ENCODE measurements around the gene FLOT1.

DNA sequence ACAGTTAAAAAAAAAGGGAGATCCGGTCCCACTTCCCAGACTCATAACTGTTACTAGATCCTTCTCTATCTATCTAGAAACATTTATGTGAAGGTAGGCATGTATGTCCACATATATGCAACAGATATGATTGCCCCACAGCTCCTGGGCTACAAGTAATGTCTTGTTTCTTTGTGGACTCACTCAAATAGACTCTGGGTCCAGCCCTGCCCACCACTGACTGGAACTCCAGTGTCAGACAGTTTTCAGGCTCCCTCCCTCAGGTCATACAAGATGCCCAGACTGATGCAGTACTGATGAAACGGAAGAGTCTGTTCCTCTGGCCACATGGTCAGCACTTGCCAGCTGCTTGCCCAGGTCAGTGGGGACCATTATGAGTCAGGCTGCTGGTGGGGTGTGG lies 32.6 kb upstream of the FLOT1 start:
- TF ChIP-seq, protein P1, sequence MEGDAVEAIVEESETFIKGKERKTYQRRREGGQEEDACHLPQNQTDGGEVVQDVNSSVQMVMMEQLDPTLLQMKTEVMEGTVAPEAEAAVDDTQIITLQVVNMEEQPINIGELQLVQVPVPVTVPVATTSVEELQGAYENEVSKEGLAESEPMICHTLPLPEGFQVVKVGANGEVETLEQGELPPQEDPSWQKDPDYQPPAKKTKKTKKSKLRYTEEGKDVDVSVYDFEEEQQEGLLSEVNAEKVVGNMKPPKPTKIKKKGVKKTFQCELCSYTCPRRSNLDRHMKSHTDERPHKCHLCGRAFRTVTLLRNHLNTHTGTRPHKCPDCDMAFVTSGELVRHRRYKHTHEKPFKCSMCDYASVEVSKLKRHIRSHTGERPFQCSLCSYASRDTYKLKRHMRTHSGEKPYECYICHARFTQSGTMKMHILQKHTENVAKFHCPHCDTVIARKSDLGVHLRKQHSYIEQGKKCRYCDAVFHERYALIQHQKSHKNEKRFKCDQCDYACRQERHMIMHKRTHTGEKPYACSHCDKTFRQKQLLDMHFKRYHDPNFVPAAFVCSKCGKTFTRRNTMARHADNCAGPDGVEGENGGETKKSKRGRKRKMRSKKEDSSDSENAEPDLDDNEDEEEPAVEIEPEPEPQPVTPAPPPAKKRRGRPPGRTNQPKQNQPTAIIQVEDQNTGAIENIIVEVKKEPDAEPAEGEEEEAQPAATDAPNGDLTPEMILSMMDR (IDR thresholded peaks at IDR 0.05), result no peak
- no peak for TF ChIP-seq POLR2A (IDR thresholded peaks at IDR 0.05)
